ENCODE results near the gene APELA.

The APELA gene

DNA sequence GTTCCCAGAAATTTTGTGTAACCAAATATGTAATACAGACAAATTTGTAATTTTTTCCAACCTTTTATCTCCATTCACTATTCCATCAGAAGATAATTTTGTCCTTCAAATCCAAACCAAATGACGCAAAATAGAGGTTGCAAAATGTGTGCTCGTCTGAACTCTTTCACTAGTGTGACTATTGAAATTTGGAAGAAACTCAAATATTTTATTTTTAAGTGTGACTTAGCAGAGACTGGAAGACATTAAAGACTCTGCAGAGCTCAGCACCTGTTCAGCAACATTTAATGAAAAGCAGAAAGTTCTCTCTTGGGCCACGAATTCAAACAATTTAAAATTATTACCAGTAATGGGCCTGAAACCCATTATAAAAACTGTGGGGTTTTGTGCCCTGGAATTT lies 30.0 kb upstream of the APELA start:
- Histone ChIP-seq H3F3A (ENCODE audit: insufficient read depth, low read length) (no peaks in the 10 kb centered on the region), H3K36me3 (ENCODE audit: insufficient read depth, low read length) (no peaks in the 10 kb centered on the region), H3K9me3 (ENCODE audit: low read length) (no peaks in the 10 kb centered on the region), H3K27me3 (ENCODE audit: insufficient read depth, low read length) (no peaks in the 10 kb centered on the region), H4K20me1 (ENCODE audit: insufficient read depth, low read length) (no peaks in the 10 kb centered on the region), H3K4me1 (ENCODE audit: insufficient read depth, low read length, severe bottlenecking) (no peaks in the 10 kb centered on the region), H3K4me3 (ENCODE audit: low read depth, low read length, poor library complexity, severe bottlenecking) (no peak overlapping the region), H3K27ac (ENCODE audit: low read depth, low read length, poor library complexity, severe bottlenecking) (no peak overlapping the region), H2AFZ (ENCODE audit: low read length) (no peak overlapping the region), H3K79me2 (ENCODE audit: insufficient read depth, low read length) (no peaks in the 10 kb centered on the region), H3K4me2 (ENCODE audit: low read length) (no peak overlapping the region), H3K9ac (ENCODE audit: low read length) (no peak overlapping the region), H3K9me2 (ENCODE audit: low read depth, low read length) (no peaks in the 10 kb centered on the region)
- TF ChIP-seq EZH2 (IDR thresholded peaks at IDR 0.05; ENCODE audit: borderline replicate concordance, low read length), result no peak
- TF ChIP-seq, protein P1, sequence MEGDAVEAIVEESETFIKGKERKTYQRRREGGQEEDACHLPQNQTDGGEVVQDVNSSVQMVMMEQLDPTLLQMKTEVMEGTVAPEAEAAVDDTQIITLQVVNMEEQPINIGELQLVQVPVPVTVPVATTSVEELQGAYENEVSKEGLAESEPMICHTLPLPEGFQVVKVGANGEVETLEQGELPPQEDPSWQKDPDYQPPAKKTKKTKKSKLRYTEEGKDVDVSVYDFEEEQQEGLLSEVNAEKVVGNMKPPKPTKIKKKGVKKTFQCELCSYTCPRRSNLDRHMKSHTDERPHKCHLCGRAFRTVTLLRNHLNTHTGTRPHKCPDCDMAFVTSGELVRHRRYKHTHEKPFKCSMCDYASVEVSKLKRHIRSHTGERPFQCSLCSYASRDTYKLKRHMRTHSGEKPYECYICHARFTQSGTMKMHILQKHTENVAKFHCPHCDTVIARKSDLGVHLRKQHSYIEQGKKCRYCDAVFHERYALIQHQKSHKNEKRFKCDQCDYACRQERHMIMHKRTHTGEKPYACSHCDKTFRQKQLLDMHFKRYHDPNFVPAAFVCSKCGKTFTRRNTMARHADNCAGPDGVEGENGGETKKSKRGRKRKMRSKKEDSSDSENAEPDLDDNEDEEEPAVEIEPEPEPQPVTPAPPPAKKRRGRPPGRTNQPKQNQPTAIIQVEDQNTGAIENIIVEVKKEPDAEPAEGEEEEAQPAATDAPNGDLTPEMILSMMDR (IDR thresholded peaks at IDR 0.05; ENCODE audit: low read length), result no peak

DNA sequence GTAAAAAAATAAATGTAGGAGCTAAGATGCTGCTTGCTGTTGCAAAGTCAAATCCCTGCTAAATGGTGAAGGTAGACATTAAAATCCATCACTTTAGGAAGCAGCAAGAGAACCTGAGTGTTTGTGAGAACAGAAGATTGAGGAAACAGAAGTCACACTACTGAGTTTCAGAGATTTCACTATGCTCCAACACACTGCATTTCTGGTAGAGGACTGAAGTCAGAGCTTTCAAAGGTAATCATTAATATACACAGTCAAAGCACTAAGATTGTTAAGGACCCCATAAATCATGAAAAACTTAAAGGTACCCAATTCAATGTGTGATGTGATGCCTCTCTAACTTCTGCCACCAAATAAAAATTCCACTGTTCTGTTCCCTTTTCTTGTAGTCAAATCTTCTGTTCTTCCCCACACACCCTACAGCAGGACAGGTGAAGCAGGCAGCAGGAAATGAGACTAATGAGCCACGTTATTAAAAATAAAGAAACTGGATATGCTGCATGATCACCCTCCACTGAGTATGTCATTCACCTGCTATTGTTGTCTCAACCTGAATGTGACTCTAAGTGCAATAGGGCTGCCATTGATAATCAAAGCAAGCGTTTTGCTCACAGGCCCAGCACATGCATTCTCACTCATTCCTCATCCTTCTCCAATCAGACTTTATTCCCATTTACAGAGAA lies 28.9 kb upstream of the APELA start:
- Histone ChIP-seq H3K36me3 (ENCODE audit: insufficient read depth, low read length) (no peaks in the 10 kb centered on the region), H3K4me1 (ENCODE audit: insufficient read depth, low read length, severe bottlenecking) (no peaks in the 10 kb centered on the region), H3K79me2 (ENCODE audit: insufficient read depth, low read length) (no peaks in the 10 kb centered on the region), H3K4me2 (ENCODE audit: low read length) (no peak overlapping the region), H3K4me3 (ENCODE audit: low read depth, low read length, poor library complexity, severe bottlenecking) (no peak overlapping the region), H3K27ac (ENCODE audit: low read depth, low read length, poor library complexity, severe bottlenecking) (no peak overlapping the region), H3K9me2 (ENCODE audit: low read depth, low read length) (no peaks in the 10 kb centered on the region), H4K20me1 (ENCODE audit: insufficient read depth, low read length) (no peaks in the 10 kb centered on the region), H3K9ac (ENCODE audit: low read length) (no peak overlapping the region), H3K27me3 (ENCODE audit: insufficient read depth, low read length) (no peaks in the 10 kb centered on the region), H3K9me3 (ENCODE audit: low read length) (no peaks in the 10 kb centered on the region), H3F3A (ENCODE audit: insufficient read depth, low read length) (no peaks in the 10 kb centered on the region), H2AFZ (ENCODE audit: low read length) (no peak overlapping the region)
- TF ChIP-seq, protein P1 (IDR thresholded peaks at IDR 0.05; ENCODE audit: low read length), result no peak
- TF ChIP-seq EZH2 (IDR thresholded peaks at IDR 0.05; ENCODE audit: borderline replicate concordance, low read length), result no peak

DNA sequence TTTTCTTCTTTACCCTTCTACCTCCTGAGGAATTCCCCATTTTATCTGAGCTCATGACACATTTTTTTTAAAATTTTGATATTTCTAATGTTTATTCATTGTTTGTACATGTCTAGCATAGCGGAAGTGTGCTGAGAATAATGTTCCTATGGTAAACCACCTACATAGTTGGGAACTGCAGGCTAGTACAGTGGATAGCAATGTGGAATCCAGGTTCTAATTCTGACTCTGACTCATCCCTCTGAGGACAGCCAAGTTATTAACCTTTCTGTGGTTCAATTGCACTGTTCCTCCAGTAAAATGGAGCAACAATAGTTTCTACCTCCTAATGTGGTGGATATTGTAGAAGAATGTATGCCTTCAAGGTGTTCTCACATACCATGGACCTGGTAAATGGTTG lies 20.6 kb upstream of the APELA start:
- no peak overlapping the region for H3K27ac ChIP-seq (ENCODE audit: low read depth, low read length, poor library complexity, severe bottlenecking)
- H3K4me2 ChIP-seq (ENCODE audit: low read length), result no peak overlapping the region
- no peaks in the 10 kb centered on the region for H4K20me1 ChIP-seq (ENCODE audit: insufficient read depth, low read length)
- no peak overlapping the region for H3K4me3 ChIP-seq (ENCODE audit: low read depth, low read length, poor library complexity, severe bottlenecking)
- H2AFZ ChIP-seq (ENCODE audit: low read length), result no peak overlapping the region
- H3K9me3 ChIP-seq (ENCODE audit: low read length), result no peaks in the 10 kb centered on the region
- no peaks in the 10 kb centered on the region for H3K36me3 ChIP-seq (ENCODE audit: insufficient read depth, low read length)
- H3K27me3 ChIP-seq (ENCODE audit: insufficient read depth, low read length), result no peaks in the 10 kb centered on the region
- no peaks in the 10 kb centered on the region for H3K79me2 ChIP-seq (ENCODE audit: insufficient read depth, low read length)
- H3F3A ChIP-seq (ENCODE audit: insufficient read depth, low read length), result no peaks in the 10 kb centered on the region
- no peaks in the 10 kb centered on the region for H3K9me2 ChIP-seq (ENCODE audit: low read depth, low read length)
- TF ChIP-seq EZH2 (IDR thresholded peaks at IDR 0.05; ENCODE audit: borderline replicate concordance, low read length), result no peak
- TF ChIP-seq, protein P1 (IDR thresholded peaks at IDR 0.05; ENCODE audit: low read length), result no peak
- no peak overlapping the region for H3K9ac ChIP-seq (ENCODE audit: low read length)
- H3K4me1 ChIP-seq (ENCODE audit: insufficient read depth, low read length, severe bottlenecking), result no peaks in the 10 kb centered on the region

Data from OCI-LY1 (cell line).